Activated CD4-positive, CD25-positive, alpha-beta regulatory T cell treated with anti-CD3 and anti-CD28 coated beads, Interleukin-2, amount 50 U/mL, for 72 hours (primary cell): Measurements from ENCODE around the gene TMPRSS13.

Experiments
- DNase-seq: peaks from one replicate; pipeline ENCODE4 v3.0.0; 2021

The TMPRSS13 gene

GRCh38 chr11:117910525-117910924 lies 18.7 kb downstream of the TMPRSS13 start:
- DNase-seq: no peak

GRCh38 chr11:117909611-117910382 lies 19.4 kb downstream of the TMPRSS13 start:
- no peak for DNase-seq

GRCh38 chr11:117908959-117909610 lies 20.1 kb downstream of the TMPRSS13 start:
- DNase-seq: no peak

DNA sequence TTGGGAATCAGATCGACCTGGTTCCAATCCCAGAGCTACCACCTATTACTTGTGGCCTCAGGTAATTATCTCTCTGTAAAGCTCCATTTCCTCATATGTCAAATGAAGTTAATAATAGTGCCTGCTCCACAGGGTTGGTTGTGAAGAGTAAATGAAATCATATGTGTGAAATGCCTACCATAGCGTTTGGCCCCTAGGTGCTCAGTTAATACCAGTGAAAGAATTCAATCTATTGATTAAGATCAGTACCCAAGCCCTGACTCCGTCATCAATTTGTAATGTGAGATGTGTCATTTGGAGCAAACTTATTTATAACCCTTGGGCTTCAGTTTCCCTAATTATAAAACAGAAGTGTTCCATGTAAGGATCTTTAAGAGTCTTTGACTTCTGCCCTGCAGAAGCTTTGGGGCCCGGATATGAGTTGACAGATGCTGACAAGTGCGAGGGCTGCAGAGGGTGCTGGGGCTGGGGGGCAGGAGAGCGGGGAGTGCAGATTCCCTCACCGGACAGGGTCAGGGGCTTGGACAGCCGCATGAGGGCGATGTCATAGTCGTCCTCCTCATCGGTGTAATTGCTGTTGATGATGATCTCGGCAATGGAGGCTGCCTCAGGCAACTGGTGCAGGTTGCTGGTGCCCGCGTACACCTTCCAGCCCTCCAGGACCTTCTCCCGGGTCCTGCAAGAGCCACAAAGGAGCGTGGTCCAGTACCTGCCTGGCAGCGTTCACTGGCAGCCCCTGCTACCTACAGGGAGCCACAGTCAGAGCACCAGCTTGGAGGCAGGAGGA lies 20.9 kb downstream of the TMPRSS13 start:
- no peak for DNase-seq

DNA sequence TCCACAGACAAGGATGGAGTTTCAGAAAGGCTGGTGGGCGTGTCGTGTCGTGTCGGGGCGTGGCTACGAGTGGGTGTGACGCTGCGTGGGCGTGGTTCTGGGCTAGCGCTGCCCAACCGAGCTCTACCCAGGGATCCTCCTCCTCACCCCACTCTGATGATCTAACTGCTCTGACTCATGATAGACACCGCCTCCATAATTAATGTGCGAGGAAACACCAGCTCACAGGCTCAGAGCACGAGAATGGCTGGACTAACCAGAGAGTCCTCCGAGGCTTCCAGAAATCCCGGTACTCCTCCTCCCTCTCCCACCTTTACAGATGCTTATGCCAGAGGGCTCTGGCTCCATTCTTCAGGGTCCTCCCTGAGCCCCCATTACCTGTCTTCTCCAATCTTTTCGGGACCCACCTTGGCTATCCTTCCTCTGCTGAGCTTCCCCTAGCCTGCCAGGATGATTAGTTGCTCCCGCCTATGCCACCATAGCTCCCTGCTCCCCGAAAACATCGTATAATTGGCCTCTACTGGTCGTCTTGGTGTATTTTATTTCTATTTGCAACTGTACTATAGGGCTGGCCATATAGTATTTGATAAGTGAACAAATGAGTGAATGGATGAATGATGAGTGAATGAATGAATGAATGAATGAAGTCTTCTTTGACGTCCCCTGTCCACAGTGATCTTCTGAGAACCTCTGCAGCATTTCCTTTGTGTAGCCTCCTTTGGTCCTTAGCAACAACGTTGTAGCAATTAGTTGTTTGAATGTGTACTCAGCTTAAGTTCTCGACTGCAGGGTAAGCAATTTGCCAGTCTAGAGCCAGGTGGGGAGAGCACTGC lies 21.7 kb downstream of the TMPRSS13 start:
- DNase-seq: peak; percentile 72

GRCh38 chr11:117906710-117907109 lies 22.5 kb downstream of the TMPRSS13 start:
- no peak for DNase-seq

GRCh38 chr11:117906126-117906525 lies 23.1 kb downstream of the TMPRSS13 start:
- DNase-seq: no peak

GRCh38 chr11:117905524-117905923 lies 23.7 kb downstream of the TMPRSS13 start:
- no peak for DNase-seq

GRCh38 chr11:117903505-117904382 lies 25.5 kb downstream of the TMPRSS13 start:
- DNase-seq: no peak

DNA sequence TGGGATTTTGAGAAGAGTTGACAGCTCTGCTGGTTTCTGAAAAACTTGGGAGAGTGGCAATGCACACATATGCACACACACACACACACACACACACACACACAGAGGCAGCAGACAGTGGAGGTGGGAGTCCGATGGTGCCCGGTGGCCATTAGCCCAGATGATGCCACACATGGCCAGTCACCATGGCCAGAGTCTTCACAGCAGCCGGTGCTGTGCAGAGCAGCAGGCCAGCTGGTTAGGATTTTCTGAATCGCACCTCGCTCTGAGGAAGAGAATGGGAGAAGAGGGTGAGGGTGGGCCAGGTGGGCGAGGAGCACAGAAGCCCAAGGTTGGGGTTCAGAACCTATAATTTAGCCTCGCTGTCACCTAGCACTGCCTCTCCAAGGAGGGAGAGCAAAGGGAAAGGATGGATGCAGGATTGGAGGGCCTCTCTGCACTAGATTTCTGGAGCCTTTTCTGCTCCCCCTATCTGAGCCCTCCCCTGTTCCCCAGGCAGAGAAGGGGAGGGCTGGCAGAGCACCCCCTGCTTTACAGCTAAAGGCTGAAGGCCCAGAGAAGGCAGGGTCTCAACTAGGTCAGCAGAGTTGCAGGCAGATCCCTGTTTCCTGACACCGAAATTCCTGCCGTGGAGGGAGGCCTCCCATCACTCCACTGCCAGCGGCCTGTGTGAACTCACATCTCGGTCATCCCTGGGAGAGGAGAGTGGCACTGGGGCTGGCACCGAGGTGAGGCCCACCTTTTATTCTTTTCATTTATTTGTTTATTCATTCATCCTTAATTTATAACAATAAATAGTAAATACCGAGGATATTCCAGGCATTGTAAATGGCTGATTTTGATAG lies 27.0 kb downstream of the TMPRSS13 start:
- no peak for DNase-seq

GRCh38 chr11:117901601-117902000 lies 27.6 kb downstream of the TMPRSS13 start:
- DNase-seq: no peak

GRCh38 chr11:117900720-117901440 lies 28.3 kb downstream of the TMPRSS13 start:
- DNase-seq: no peak

DNA sequence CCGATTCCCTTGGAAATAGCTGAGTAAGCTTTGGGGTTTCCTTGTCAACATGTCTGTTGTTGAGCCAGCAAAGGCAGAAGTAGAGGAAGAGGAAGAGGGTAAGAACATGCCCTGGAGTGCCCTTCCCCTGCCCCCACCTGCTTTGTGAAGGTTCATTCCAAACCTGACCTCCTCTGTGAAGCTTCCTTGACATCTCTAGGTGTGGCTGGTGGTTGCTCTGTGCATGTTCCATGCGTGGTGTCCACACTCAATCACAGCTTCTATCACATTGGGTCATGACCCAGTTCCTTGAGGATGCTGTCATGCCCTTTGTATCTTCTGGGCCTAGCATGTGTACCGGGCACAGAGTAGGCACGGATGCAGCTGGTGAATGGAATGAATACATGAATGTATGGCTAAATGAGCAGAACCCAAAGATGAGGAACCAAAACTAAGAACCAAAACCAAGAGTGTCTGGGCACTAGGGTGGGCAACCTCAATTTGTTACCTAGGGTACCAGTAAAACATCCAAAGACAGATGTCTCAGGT lies 29.0 kb downstream of the TMPRSS13 start:
- DNase-seq: no peak

GRCh38 chr11:117898059-117898458 lies 31.1 kb downstream of the TMPRSS13 start:
- no peak for DNase-seq

DNA sequence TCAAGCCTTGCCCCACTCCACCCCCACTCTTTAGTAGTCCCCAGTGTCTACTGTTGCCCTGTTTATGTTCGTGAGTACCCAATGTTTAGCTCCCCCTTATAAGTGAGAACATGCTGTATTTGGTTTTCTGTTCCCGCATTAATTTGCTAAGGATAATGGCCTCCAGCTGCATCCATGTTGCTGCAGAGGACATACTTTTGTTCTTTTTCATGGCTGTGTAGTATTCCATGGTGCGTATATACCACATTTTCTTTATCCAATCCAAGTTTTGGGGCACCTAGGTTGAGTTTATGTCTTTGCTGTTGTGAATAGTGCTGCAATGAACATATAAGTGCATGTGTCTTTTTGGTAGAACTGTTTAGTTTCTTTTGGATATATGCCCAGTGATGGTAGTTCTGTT lies 36.6 kb downstream of the TMPRSS13 start:
- no peak for DNase-seq

DNA sequence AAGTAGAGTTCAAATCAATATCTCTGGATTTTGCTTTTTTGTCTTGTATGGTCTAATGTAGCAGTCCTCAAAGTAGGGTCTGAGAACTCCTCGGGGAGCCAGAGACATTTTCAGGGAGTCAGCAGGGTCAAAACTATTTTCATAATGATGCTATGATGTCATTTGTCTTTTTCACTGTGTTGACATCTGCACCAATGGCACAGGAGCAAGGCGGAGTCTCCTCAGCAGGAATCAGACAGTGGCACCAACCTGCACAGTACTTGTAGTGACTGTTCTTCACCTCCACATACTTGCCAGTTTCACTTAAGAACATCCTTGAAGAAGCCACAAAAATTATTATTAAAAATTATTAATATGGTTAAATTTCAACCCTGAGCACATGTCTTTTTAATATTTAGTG lies 37.8 kb downstream of the TMPRSS13 start:
- no peak for DNase-seq

DNA sequence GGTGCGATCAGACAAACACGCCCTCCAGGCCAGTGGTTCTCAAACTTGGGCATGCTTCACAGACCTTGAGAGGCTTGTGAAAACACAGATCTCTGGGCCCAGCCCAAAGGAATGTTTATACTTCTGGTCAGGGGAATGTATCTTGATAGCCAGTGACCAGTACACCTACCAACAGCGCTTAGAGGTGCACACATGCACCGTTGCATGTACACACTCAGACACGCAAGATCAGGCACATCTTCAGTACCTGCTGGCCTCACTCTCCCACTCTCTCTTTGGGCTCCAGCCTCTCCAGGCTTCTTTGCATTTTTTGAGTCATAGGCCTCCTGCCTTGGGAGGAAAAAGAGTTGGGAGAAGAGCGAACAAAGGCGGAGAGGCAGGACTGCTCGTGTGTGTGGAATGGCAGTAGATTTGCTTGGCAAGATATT lies 41.0 kb downstream of the TMPRSS13 start:
- DNase-seq: no peak

DNA sequence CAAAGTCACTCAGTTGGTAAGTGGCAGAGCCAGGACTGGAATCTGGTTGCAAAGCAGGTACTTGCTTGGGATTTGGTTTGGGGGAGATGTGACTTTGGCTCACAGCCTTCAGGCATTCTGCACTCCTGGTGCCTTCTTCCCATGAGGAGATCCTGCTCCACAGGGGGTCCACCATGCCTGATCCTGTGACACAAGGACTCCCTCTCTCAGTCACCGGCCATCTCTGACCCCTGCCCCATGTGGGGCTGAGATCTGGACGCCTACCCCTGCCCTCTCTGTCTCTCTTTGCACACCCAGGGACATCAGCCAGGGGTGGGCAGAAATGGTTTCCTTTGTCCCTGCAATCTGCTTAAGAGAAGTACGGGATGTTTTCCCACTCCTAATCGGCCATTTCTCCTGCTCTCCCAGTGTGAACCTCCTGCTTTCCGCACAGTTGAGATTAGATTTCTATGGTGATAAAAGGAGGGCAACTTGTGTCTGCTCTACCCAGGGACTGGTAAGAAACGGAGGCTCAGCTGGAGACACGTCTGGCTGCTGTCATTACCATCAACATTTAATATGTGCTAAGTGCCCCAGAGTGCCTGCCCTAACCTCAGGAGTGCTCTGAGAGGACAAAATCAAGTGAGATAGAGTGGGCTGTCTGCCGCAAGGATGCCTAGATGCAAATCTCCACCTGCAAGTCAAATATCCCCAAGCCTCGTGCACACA lies 41.6 kb downstream of the TMPRSS13 start:
- no peak for DNase-seq

DNA sequence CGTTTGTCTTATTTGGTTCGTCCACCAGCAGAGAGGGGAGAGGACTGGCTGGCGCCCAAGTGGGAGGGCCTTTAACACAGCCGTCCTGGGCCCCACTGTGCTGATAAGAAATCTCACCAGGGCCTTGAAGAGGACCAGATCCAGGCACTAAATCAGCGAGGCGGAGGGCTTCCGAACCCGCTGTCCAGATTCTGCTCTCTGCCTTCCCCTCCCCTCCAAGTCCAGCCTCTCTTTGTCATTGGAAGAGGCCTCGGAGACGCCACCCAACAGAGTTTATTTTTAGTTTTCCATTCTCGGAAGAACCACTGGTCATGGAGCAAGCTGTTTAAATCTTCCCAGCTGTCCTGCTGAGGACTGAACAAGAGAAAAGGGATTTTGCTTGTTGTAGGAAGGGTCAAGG lies 43.4 kb downstream of the TMPRSS13 start:
- no peak for DNase-seq
